ENCODE results near the gene PTPRD. TPM values are rescaled to one million over a fixed set of nuclear protein-coding genes. Genes with fewer than 3 reads are reported as not detected.

Gene PTPRD
- total RNA-seq, 1 experiment from 2014 or later = 0.02 TPM

DNA sequence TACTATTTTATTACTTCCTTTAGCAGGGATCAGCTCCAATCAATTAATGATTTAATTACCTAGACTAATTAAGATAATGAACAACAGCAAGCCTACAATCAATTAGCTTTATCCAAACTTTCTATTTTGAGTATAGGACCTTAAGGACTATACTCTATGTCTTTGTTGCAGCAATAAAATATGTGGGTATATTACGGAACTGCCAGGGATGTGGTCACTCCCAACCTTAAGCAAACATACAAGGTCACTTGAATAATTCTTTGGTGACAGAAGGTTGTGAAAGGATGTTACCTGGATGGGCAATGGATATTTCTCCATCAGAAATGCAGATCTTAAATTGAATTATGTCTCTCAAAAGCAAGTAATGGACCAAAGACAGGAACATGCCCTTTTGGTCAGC, 1905.8 kb downstream of the PTPRD start:
- Histone ChIP-seq H3K36me3 (ENCODE audit: control insufficient read depth in 1 of 2, insufficient read depth in 2 of 2, low read length in 2 of 2) (no peaks in the 10 kb centered on the region), H3K27ac (ENCODE audit: low read depth, low read length) (no peak overlapping the region), H2AFZ (ENCODE audit: low read depth, low read length, poor library complexity, severe bottlenecking) (no peak overlapping the region), H3K9me2 (ENCODE audit: insufficient read depth) (no peaks in the 10 kb centered on the region), H3K4me3 (replicated peaks in 1 of 2; ENCODE audit: low read depth in 1 of 2, low read length in 2 of 2) (no peak overlapping the region), H4K20me1 (ENCODE audit: insufficient read depth) (no peaks in the 10 kb centered on the region), H3K9ac (ENCODE audit: low read length) (no peak overlapping the region), H3K79me2 (ENCODE audit: insufficient read depth, low read length) (no peaks in the 10 kb centered on the region), H3K27me3 (ENCODE audit: insufficient read depth, low read length) (no peaks in the 10 kb centered on the region), H3K4me2 (ENCODE audit: low read length) (no peak overlapping the region), H3K4me1 (ENCODE audit: control insufficient read depth in 1 of 2, insufficient read depth in 2 of 2, low read length in 2 of 2) (no peaks in the 10 kb centered on the region; a peak in 1 of 4 replicates), H3K9me3 (ENCODE audit: control insufficient read depth in 1 of 2, insufficient read depth in 1 of 2, low read depth in 1 of 2, low read length in 2 of 2) (peaks cover 12 to 15% of the 10 kb centered on the region in 2 experiments; a peak in 2 of 4 replicates)
- no peak for DNase-seq (ENCODE audit: low read depth, low spot score)
- ChIA-PET RAD21 (ENCODE audit: low non-redundant PET in 1 of 2, low total read pairs in 2 of 2, uncharacterized antibody in 2 of 2, unreplicated experiment in 2 of 2) (no interaction called here), POLR2A (no interaction called here), CTCF (no interaction called here)
- BruUV-seq (replicated peaks) = no TSS peak
- no peak for TF ChIP-seq CBX3 (IDR thresholded peaks at IDR 0.05; ENCODE audit: low read depth)
- no peak for TF ChIP-seq POLR2A (IDR thresholded peaks at IDR 0.05; ENCODE audit: borderline replicate concordance, extremely low read depth, insufficient read depth, insufficient read length)
- no peak for TF ChIP-seq EZH2 (IDR thresholded peaks at IDR 0.05)
- TF ChIP-seq, protein P1, sequence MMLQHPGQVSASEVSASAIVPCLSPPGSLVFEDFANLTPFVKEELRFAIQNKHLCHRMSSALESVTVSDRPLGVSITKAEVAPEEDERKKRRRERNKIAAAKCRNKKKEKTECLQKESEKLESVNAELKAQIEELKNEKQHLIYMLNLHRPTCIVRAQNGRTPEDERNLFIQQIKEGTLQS (IDR thresholded peaks at IDR 0.05) = no peak
- no peak for TF ChIP-seq ZFX (IDR thresholded peaks at IDR 0.05)
- no peak for TF ChIP-seq TCF7L2 (IDR thresholded peaks at IDR 0.05; ENCODE audit: borderline replicate concordance, extremely low read depth, insufficient read depth, insufficient read length)
- TF ChIP-seq, protein P2, sequence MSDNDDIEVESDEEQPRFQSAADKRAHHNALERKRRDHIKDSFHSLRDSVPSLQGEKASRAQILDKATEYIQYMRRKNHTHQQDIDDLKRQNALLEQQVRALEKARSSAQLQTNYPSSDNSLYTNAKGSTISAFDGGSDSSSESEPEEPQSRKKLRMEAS (IDR thresholded peaks at IDR 0.05) = no peak
- TF ChIP-seq, protein P3, sequence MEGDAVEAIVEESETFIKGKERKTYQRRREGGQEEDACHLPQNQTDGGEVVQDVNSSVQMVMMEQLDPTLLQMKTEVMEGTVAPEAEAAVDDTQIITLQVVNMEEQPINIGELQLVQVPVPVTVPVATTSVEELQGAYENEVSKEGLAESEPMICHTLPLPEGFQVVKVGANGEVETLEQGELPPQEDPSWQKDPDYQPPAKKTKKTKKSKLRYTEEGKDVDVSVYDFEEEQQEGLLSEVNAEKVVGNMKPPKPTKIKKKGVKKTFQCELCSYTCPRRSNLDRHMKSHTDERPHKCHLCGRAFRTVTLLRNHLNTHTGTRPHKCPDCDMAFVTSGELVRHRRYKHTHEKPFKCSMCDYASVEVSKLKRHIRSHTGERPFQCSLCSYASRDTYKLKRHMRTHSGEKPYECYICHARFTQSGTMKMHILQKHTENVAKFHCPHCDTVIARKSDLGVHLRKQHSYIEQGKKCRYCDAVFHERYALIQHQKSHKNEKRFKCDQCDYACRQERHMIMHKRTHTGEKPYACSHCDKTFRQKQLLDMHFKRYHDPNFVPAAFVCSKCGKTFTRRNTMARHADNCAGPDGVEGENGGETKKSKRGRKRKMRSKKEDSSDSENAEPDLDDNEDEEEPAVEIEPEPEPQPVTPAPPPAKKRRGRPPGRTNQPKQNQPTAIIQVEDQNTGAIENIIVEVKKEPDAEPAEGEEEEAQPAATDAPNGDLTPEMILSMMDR (IDR thresholded peaks at IDR 0.05 in 2 of 3, conservative IDR thresholded peaks at IDR 0.05 in 1 of 3; ENCODE audit: borderline replicate concordance in 1 of 3, insufficient read depth in 1 of 3, low read depth in 2 of 3, low read length in 2 of 3) = no peak
- TF ChIP-seq POLR2AphosphoS5 (IDR thresholded peaks at IDR 0.05; ENCODE audit: low read depth, low read length) = no peak
- TF ChIP-seq SRF (IDR thresholded peaks at IDR 0.05; ENCODE audit: low read depth) = no peak
- no peak for TF ChIP-seq JUND (IDR thresholded peaks at IDR 0.05)
- TF ChIP-seq, protein P4, sequence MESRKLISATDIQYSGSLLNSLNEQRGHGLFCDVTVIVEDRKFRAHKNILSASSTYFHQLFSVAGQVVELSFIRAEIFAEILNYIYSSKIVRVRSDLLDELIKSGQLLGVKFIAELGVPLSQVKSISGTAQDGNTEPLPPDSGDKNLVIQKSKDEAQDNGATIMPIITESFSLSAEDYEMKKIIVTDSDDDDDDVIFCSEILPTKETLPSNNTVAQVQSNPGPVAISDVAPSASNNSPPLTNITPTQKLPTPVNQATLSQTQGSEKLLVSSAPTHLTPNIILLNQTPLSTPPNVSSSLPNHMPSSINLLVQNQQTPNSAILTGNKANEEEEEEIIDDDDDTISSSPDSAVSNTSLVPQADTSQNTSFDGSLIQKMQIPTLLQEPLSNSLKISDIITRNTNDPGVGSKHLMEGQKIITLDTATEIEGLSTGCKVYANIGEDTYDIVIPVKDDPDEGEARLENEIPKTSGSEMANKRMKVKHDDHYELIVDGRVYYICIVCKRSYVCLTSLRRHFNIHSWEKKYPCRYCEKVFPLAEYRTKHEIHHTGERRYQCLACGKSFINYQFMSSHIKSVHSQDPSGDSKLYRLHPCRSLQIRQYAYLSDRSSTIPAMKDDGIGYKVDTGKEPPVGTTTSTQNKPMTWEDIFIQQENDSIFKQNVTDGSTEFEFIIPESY (IDR thresholded peaks at IDR 0.05; ENCODE audit: extremely low read depth, insufficient replicate concordance, low read length) = no peak
- no peak for TF ChIP-seq EGR1 (IDR thresholded peaks at IDR 0.05; ENCODE audit: low read depth)
- no peak for TF ChIP-seq FOSL1 (IDR thresholded peaks at IDR 0.05; ENCODE audit: low read depth)
- TF ChIP-seq SP1 (IDR thresholded peaks at IDR 0.05; ENCODE audit: low read depth) = no peak
- TF ChIP-seq YY1 (IDR thresholded peaks at IDR 0.05; ENCODE audit: extremely low read depth, insufficient replicate concordance, low read depth, low read length) = no peak
- no peak for TF ChIP-seq ZNF274 (IDR thresholded peaks at IDR 0.05; ENCODE audit: low read depth, low read length)
- no peak for TF ChIP-seq EZH2phosphoT487 (IDR thresholded peaks at IDR 0.05; ENCODE audit: borderline replicate concordance)
- TF ChIP-seq, protein P5, sequence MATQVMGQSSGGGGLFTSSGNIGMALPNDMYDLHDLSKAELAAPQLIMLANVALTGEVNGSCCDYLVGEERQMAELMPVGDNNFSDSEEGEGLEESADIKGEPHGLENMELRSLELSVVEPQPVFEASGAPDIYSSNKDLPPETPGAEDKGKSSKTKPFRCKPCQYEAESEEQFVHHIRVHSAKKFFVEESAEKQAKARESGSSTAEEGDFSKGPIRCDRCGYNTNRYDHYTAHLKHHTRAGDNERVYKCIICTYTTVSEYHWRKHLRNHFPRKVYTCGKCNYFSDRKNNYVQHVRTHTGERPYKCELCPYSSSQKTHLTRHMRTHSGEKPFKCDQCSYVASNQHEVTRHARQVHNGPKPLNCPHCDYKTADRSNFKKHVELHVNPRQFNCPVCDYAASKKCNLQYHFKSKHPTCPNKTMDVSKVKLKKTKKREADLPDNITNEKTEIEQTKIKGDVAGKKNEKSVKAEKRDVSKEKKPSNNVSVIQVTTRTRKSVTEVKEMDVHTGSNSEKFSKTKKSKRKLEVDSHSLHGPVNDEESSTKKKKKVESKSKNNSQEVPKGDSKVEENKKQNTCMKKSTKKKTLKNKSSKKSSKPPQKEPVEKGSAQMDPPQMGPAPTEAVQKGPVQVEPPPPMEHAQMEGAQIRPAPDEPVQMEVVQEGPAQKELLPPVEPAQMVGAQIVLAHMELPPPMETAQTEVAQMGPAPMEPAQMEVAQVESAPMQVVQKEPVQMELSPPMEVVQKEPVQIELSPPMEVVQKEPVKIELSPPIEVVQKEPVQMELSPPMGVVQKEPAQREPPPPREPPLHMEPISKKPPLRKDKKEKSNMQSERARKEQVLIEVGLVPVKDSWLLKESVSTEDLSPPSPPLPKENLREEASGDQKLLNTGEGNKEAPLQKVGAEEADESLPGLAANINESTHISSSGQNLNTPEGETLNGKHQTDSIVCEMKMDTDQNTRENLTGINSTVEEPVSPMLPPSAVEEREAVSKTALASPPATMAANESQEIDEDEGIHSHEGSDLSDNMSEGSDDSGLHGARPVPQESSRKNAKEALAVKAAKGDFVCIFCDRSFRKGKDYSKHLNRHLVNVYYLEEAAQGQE (IDR thresholded peaks at IDR 0.05; ENCODE audit: low read depth) = no peak
- intact Hi-C loops (cut with micrococcal nuclease) = no loop called here
- ATAC-seq = no peak
